ENCODE measurements around the gene NUP85.
A peak's percentile ranks its signal among the peaks of the same experiment; 100 is the strongest.
"Not testable (repeated sequence)": the region's sequence is repeated elsewhere in the genome, so short reads cannot be mapped to it uniquely, and the experiment has no call there.

Gene NUP85

GRCh38 chr17:75199886-75200618, 5.4 kb upstream of the NUP85 start:
- DNase-seq: no peak

GRCh38 chr17:75205793-75206163, 299 bp downstream of the NUP85 start:
- DNase-seq: no peak

- not testable (repeated sequence) for DNase-seq
Measured at GRCh38 chr17:75207050-75207407, 1.6 kb downstream of the NUP85 start.

- no peak for DNase-seq
Measured at GRCh38 chr17:75207760-75208159, 2.3 kb downstream of the NUP85 start.

GRCh38 chr17:75208161-75208560, 2.7 kb downstream of the NUP85 start:
- DNase-seq: no peak

GRCh38 chr17:75209061-75209460, 3.6 kb downstream of the NUP85 start:
- DNase-seq: no peak

GRCh38 chr17:75218131-75218530, 12.7 kb downstream of the NUP85 start:
- no peak for DNase-seq

GRCh38 chr17:75219815-75220214, 14.3 kb downstream of the NUP85 start:
- no peak for DNase-seq

GRCh38 chr17:75225016-75225415, 19.5 kb downstream of the NUP85 start:
- DNase-seq: no peak

GRCh38 chr17:75227729-75228128, 22.2 kb downstream of the NUP85 start:
- DNase-seq: no peak

GRCh38 chr17:75228305-75228704, 22.8 kb downstream of the NUP85 start:
- no peak for DNase-seq

GRCh38 chr17:75228847-75229246, 23.4 kb downstream of the NUP85 start:
- DNase-seq: no peak

GRCh38 chr17:75231071-75231470, 25.6 kb downstream of the NUP85 start:
- DNase-seq: no peak

GRCh38 chr17:75231741-75232464, 26.4 kb downstream of the NUP85 start:
- no peak for DNase-seq

- no peak for DNase-seq
Measured at GRCh38 chr17:75232786-75233185, 27.3 kb downstream of the NUP85 start.

GRCh38 chr17:75237100-75238014, 31.9 kb downstream of the NUP85 start:
- DNase-seq: no peak

GRCh38 chr17:75238020-75238580, 32.6 kb downstream of the NUP85 start:
- DNase-seq: no peak

GRCh38 chr17:75238684-75239191, 33.3 kb downstream of the NUP85 start:
- DNase-seq: peak; percentile 67

- DNase-seq: no peak
Measured at GRCh38 chr17:75239214-75239613, 33.7 kb downstream of the NUP85 start.

- no peak for DNase-seq
Measured at GRCh38 chr17:75239778-75240393, 34.4 kb downstream of the NUP85 start.

GRCh38 chr17:75240394-75241142, 35.1 kb downstream of the NUP85 start:
- DNase-seq: peak; percentile 59

- no peak for DNase-seq
Measured at GRCh38 chr17:75241143-75241430, 35.6 kb downstream of the NUP85 start.
